PC-3 (cell line): ENCODE results near the gene KRTAP9-2. TPM values are rescaled to one million over a fixed set of nuclear protein-coding genes. Genes with fewer than 3 reads are reported as not detected.

ENCODE experiments used
- ATAC-seq: fragments of 200-7000 bp; cut with Tn5 transposase; 2 replicates; pipeline ENCODE4 v1.9.1; 2020; ENCODE audit warnings: mild to moderate bottlenecking, moderate library complexity
- BruUV-seq: library from RNA; stranded (reverse); fragments of 400-500 nt; replicated peaks from 2 replicates; lab custom pipeline; 2021; lab: Mats Ljungman, UMichigan
- CTCF ChIA-PET: fragments of 300-600 bp; sonication (Branson Sonifier 250); formaldehyde crosslinking; loops from one replicate; lab custom pipeline; 2022; ENCODE audit warnings: antibody characterized with exemption; lab: Charles Lee
- POLR2A ChIA-PET: fragments of 300-600 bp; sonication (Branson Sonifier 250); formaldehyde crosslinking; loops from one replicate; lab custom pipeline; 2022; ENCODE audit warnings: antibody characterized with exemption; ENCODE audit not compliant: unreplicated experiment; lab: Charles Lee
- DNase-seq: peaks from one replicate; pipeline ENCODE4 v3.0.0-alpha.2; 2015
- H2AFZ ChIP-seq: fragments of 300-600 bp; sonication (generic); 2 replicates; pipeline ENCODE4 v1.6.0; 2016; ENCODE audit warnings: antibody characterized with exemption, low read length
- H3F3A ChIP-seq: fragments of 300-600 bp; sonication (generic); one replicate; pipeline ENCODE4 v1.6.0; 2017; ENCODE audit warnings: antibody characterized with exemption, low read length, control low read depth, mild to moderate bottlenecking; ENCODE audit not compliant: unreplicated experiment
- H3K27ac ChIP-seq: fragments of 300-600 bp; sonication (generic); 2 replicates; pipeline ENCODE4 v1.5.1; 2016; ENCODE audit warnings: mild to moderate bottlenecking, low read length
- H3K27me3 ChIP-seq: fragments of 300-600 bp; sonication (generic); 2 replicates; pipeline ENCODE4 v1.6.1; 2016; ENCODE audit warnings: low read length, mixed read lengths
- H3K36me3 ChIP-seq: fragments of 300-600 bp; sonication (generic); 2 replicates; pipeline ENCODE4 v1.6.1; 2016; ENCODE audit warnings: low read depth, mixed run types, low read length, mixed read lengths
- H3K4me1 ChIP-seq: fragments of 300-600 bp; sonication (generic); 2 replicates; pipeline ENCODE4 v1.5.1; 2016; ENCODE audit warnings: low read length; ENCODE audit not compliant: insufficient read depth
- H3K4me2 ChIP-seq: fragments of 300-600 bp; sonication (generic); 2 replicates; pipeline ENCODE4 v1.6.0; 2016; ENCODE audit warnings: low read length
- H3K4me3 ChIP-seq: fragments of 300-600 bp; sonication (generic); 2 replicates; pipeline ENCODE4 v1.5.1; 2016; ENCODE audit warnings: mild to moderate bottlenecking, low read length, mixed read lengths
- H3K79me2 ChIP-seq: fragments of 300-600 bp; sonication (generic); 2 replicates; pipeline ENCODE4 v1.6.1; 2017; ENCODE audit warnings: low read length, mixed read lengths
- H3K9ac ChIP-seq: fragments of 300-600 bp; sonication (generic); 2 replicates; pipeline ENCODE4 v1.6.0; 2016; ENCODE audit warnings: mild to moderate bottlenecking, low read length
- H3K9me2 ChIP-seq: fragments of 300-600 bp; sonication (generic); replicated peaks from 2 replicates; pipeline ENCODE4 v1.6.1; 2016; ENCODE audit warnings: mixed run types, low read length, mixed read lengths
- H3K9me3 ChIP-seq: fragments of 300-600 bp; sonication (generic); 2 replicates; pipeline ENCODE4 v1.6.1; 2016; ENCODE audit warnings: low read length, mixed read lengths
- H4K20me1 ChIP-seq: fragments of 300-600 bp; sonication (generic); 2 replicates; pipeline ENCODE4 v1.6.1; 2016; ENCODE audit warnings: low read length, mixed read lengths
- EZH2 ChIP-seq: fragments of 300-600 bp; sonication (generic); IDR thresholded peaks from one replicate; pipeline ENCODE4 v1.6.1; 2017; ENCODE audit warnings: antibody characterized with exemption, mild to moderate bottlenecking, low read length; ENCODE audit not compliant: unreplicated experiment
- EZH2phosphoT487 ChIP-seq: fragments of 300-600 bp; sonication (generic); IDR thresholded peaks from 2 replicates; pipeline ENCODE4 v1.6.1; 2018; ENCODE audit warnings: mild to moderate bottlenecking, antibody characterized with exemption, low read length, borderline replicate concordance
- intact Hi-C: fragments of 100-400 bp; cut with micrococcal nuclease; formaldehyde crosslinking; loops from 2 replicates; pipeline ENCODE4 v1.9.0; 2023
- total RNA-seq: library from RNA; depleted of rRNA; stranded (reverse); fragments of >200 nt; gene quantifications from 2 replicates; pipeline ENCODE4 v1.2.3, GENCODE V29; 2014
- TF ChIP-seq, protein P1 (sequence below): fragments of 300-600 bp; sonication (generic); conservative IDR thresholded peaks from 2 replicates; pipeline ENCODE4 v1.5.1; 2017; ENCODE audit warnings: antibody characterized with exemption, low read depth, mild to moderate bottlenecking, low read length

Gene KRTAP9-2
- total RNA-seq, 1 experiment from 2014 or later = not detected

- Histone ChIP-seq H3K27me3 (no peaks in the 10 kb centered on the region), H2AFZ (no peak overlapping the region), H3K9ac (no peak overlapping the region), H3K27ac (no peak overlapping the region), H3K4me1 (no peaks in the 10 kb centered on the region), H3K4me3 (no peak overlapping the region), H3K79me2 (no peaks in the 10 kb centered on the region), H4K20me1 (no peaks in the 10 kb centered on the region), H3K36me3 (no peaks in the 10 kb centered on the region), H3K9me3 (no peaks in the 10 kb centered on the region), H3K4me2 (no peak overlapping the region), H3F3A (no peaks in the 10 kb centered on the region), H3K9me2 (no peaks in the 10 kb centered on the region)
- POLR2A ChIA-PET = no interaction called here
- intact Hi-C loops = no loop called here
- CTCF ChIA-PET = no interaction called here
- ATAC-seq (no peak), DNase-seq (no peak)
- TF ChIP-seq EZH2phosphoT487 = no peak
- TF ChIP-seq, protein P1, sequence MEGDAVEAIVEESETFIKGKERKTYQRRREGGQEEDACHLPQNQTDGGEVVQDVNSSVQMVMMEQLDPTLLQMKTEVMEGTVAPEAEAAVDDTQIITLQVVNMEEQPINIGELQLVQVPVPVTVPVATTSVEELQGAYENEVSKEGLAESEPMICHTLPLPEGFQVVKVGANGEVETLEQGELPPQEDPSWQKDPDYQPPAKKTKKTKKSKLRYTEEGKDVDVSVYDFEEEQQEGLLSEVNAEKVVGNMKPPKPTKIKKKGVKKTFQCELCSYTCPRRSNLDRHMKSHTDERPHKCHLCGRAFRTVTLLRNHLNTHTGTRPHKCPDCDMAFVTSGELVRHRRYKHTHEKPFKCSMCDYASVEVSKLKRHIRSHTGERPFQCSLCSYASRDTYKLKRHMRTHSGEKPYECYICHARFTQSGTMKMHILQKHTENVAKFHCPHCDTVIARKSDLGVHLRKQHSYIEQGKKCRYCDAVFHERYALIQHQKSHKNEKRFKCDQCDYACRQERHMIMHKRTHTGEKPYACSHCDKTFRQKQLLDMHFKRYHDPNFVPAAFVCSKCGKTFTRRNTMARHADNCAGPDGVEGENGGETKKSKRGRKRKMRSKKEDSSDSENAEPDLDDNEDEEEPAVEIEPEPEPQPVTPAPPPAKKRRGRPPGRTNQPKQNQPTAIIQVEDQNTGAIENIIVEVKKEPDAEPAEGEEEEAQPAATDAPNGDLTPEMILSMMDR = no peak
- no TSS peak for BruUV-seq
Measured at GRCh38 chr17:41256291-41256685, 29.8 kb downstream of the KRTAP9-2 start.

GRCh38 chr17:41258406-41258805 lies 32.0 kb downstream of the KRTAP9-2 start:
- H3K79me2 ChIP-seq = no peaks in the 10 kb centered on the region
- H3K4me3 ChIP-seq = no peak overlapping the region
- ATAC-seq = no peak
- H3F3A ChIP-seq = no peaks in the 10 kb centered on the region
- no peaks in the 10 kb centered on the region for H3K27me3 ChIP-seq
- TF ChIP-seq EZH2 (no peak), EZH2phosphoT487 (no peak)
- TF ChIP-seq, protein P1 = no peak
- H3K4me2 ChIP-seq = no peak overlapping the region
- H3K9me2 ChIP-seq = no peaks in the 10 kb centered on the region
- POLR2A ChIA-PET = no interaction called here
- H4K20me1 ChIP-seq = no peaks in the 10 kb centered on the region
- H3K27ac ChIP-seq = no peak overlapping the region
- no peak overlapping the region for H3K9ac ChIP-seq
- H3K36me3 ChIP-seq = no peaks in the 10 kb centered on the region
- no peak overlapping the region for H2AFZ ChIP-seq
- DNase-seq = no peak
- H3K4me1 ChIP-seq = no peaks in the 10 kb centered on the region
- no peaks in the 10 kb centered on the region for H3K9me3 ChIP-seq
- no TSS peak for BruUV-seq
- intact Hi-C loops = no loop called here
- CTCF ChIA-PET = no interaction called here

DNA sequence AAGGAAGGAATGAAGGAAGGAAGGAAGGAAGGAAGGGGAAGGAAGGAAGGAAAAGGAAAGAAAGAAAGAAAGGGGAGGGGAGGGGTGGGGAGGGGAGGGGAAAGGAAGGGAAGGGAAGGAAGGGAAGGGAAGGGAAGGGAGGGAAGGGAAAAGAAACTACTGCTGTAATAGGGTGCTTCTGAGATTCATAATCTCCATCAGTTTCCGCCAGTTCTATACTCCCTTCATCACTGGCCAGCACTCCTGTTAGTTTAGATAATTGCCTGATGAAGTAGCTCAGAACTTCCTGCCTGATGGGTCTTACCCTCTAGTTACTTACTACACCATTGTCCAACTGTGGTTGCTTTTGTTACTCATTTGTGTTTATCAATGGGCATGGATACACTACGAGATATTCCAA lies 36.8 kb downstream of the KRTAP9-2 start:
- intact Hi-C loops = no loop called here
- no TSS peak for BruUV-seq

More for the DNA sequence above, 36.8 kb downstream of the KRTAP9-2 start:
- Histone ChIP-seq H3K4me2 (no peak overlapping the region), H3K9me2 (no peaks in the 10 kb centered on the region), H3K9me3 (no peaks in the 10 kb centered on the region), H3K27me3 (no peaks in the 10 kb centered on the region), H3K9ac (no peak overlapping the region), H3K4me3 (no peak overlapping the region), H2AFZ (no peak overlapping the region), H3K79me2 (no peaks in the 10 kb centered on the region), H3K4me1 (no peaks in the 10 kb centered on the region), H3K36me3 (no peaks in the 10 kb centered on the region), H3K27ac (no peak overlapping the region), H4K20me1 (no peaks in the 10 kb centered on the region), H3F3A (no peaks in the 10 kb centered on the region)
- ChIA-PET POLR2A (no interaction called here), CTCF (no interaction called here)
- ATAC-seq (no peak), DNase-seq (no peak)
- TF ChIP-seq EZH2phosphoT487 (no peak), EZH2 (no peak)
- TF ChIP-seq, protein P1 = no peak
